Measurements from ENCODE around the gene SLC16A2. TPM values are rescaled to one million over a fixed set of nuclear protein-coding genes. Genes with fewer than 3 reads are reported as not detected.

Gene SLC16A2
- total RNA-seq, 1 experiment from 2014 or later: 55.2 TPM

DNA sequence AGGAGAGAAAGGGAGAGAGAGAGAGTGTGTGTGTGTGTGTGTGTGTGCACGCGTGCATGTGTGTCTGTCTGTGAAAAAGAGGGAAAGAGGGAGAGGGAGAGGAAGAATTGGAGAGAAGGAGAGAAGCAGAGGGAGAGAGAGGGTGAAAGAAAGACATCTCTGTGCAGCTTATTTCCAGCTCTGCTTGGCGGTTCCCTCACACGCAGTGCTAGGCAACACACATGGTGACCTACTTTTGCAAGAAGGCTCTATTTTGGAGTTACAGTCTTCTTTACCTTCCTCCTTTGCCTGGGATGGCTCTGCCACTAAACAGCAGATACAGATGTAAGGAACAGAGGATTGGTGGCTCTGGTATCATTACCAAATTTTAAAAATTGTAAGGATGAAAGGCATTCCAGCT is 40.1 kb downstream of the SLC16A2 start (continued):
- TF ChIP-seq, protein P1, sequence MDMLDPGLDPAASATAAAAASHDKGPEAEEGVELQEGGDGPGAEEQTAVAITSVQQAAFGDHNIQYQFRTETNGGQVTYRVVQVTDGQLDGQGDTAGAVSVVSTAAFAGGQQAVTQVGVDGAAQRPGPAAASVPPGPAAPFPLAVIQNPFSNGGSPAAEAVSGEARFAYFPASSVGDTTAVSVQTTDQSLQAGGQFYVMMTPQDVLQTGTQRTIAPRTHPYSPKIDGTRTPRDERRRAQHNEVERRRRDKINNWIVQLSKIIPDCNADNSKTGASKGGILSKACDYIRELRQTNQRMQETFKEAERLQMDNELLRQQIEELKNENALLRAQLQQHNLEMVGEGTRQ (CRISPR knock-in tag; IDR thresholded peaks at IDR 0.05): no peak

DNA sequence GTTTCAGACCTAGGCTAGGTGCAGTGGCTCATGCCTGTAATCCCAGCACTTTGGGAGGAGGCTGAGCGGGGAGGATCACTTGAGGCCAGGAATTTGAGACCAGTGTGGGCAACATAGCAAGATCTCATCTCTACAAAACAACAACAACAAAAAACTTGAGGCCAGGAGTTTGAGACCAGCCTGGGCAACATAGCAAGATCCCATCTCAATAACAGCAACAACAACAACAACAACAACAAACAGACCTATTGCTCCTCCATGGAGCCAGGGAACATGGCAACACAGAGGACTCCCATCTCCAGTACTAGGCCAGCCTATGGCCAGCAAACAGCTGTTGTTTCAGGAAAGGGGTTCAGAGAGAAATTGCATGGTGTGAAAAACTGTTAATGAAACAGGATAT is 43.4 kb downstream of the SLC16A2 start:
- ATAC-seq: no peak
- CTCF ChIA-PET: no interaction called here
- peaks cover under 1% of the 10 kb centered on the region; the same call in 1 of the 2 replicates for H3K36me3 Mint-ChIP-seq
- no peak overlapping the region for H3K27ac Mint-ChIP-seq
- no peaks in the 10 kb centered on the region for H3K27me3 Mint-ChIP-seq (ENCODE audit: low read depth)
- TF ChIP-seq ELF4 (CRISPR knock-in tag; IDR thresholded peaks at IDR 0.05; ENCODE audit: low read depth): no peak
- TF ChIP-seq, protein P2, sequence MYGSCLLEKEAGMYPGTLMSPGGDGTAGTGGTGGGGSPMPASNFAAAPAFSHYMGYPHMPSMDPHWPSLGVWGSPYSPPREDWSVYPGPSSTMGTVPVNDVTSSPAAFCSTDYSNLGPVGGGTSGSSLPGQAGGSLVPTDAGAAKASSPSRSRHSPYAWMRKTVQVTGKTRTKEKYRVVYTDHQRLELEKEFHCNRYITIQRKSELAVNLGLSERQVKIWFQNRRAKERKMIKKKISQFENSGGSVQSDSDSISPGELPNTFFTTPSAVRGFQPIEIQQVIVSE (CRISPR knock-in tag; IDR thresholded peaks at IDR 0.05; ENCODE audit: borderline replicate concordance): no peak
- TF ChIP-seq, protein P3, sequence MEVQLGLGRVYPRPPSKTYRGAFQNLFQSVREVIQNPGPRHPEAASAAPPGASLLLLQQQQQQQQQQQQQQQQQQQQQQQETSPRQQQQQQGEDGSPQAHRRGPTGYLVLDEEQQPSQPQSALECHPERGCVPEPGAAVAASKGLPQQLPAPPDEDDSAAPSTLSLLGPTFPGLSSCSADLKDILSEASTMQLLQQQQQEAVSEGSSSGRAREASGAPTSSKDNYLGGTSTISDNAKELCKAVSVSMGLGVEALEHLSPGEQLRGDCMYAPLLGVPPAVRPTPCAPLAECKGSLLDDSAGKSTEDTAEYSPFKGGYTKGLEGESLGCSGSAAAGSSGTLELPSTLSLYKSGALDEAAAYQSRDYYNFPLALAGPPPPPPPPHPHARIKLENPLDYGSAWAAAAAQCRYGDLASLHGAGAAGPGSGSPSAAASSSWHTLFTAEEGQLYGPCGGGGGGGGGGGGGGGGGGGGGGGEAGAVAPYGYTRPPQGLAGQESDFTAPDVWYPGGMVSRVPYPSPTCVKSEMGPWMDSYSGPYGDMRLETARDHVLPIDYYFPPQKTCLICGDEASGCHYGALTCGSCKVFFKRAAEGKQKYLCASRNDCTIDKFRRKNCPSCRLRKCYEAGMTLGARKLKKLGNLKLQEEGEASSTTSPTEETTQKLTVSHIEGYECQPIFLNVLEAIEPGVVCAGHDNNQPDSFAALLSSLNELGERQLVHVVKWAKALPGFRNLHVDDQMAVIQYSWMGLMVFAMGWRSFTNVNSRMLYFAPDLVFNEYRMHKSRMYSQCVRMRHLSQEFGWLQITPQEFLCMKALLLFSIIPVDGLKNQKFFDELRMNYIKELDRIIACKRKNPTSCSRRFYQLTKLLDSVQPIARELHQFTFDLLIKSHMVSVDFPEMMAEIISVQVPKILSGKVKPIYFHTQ (CRISPR knock-in tag; IDR thresholded peaks at IDR 0.05): no peak
- TF ChIP-seq, protein P4, sequence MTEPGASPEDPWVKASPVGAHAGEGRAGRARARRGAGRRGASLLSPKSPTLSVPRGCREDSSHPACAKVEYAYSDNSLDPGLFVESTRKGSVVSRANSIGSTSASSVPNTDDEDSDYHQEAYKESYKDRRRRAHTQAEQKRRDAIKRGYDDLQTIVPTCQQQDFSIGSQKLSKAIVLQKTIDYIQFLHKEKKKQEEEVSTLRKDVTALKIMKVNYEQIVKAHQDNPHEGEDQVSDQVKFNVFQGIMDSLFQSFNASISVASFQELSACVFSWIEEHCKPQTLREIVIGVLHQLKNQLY (CRISPR knock-in tag; IDR thresholded peaks at IDR 0.05): no peak
- TF ChIP-seq ZNF423 (CRISPR knock-in tag; IDR thresholded peaks at IDR 0.05): no peak
- TF ChIP-seq, protein P5, sequence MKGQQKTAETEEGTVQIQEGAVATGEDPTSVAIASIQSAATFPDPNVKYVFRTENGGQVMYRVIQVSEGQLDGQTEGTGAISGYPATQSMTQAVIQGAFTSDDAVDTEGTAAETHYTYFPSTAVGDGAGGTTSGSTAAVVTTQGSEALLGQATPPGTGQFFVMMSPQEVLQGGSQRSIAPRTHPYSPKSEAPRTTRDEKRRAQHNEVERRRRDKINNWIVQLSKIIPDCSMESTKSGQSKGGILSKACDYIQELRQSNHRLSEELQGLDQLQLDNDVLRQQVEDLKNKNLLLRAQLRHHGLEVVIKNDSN (CRISPR knock-in tag; IDR thresholded peaks at IDR 0.05): no peak
- no peak for TF ChIP-seq ZNF138 (CRISPR knock-in tag; conservative IDR thresholded peaks at IDR 0.05)
- TF ChIP-seq GABPB1 (CRISPR knock-in tag; IDR thresholded peaks at IDR 0.05): no peak
- no peak for TF ChIP-seq ESRRA (CRISPR knock-in tag; IDR thresholded peaks at IDR 0.05; ENCODE audit: borderline replicate concordance)
- TF ChIP-seq, protein P6, sequence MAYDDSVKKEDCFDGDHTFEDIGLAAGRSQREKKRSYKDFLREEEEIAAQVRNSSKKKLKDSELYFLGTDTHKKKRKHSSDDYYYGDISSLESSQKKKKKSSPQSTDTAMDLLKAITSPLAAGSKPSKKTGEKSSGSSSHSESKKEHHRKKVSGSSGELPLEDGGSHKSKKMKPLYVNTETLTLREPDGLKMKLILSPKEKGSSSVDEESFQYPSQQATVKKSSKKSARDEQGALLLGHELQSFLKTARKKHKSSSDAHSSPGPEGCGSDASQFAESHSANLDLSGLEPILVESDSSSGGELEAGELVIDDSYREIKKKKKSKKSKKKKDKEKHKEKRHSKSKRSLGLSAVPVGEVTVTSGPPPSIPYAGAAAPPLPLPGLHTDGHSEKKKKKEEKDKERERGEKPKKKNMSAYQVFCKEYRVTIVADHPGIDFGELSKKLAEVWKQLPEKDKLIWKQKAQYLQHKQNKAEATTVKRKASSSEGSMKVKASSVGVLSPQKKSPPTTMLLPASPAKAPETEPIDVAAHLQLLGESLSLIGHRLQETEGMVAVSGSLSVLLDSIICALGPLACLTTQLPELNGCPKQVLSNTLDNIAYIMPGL (CRISPR knock-in tag; IDR thresholded peaks at IDR 0.05): no peak
- TF ChIP-seq, protein P7, sequence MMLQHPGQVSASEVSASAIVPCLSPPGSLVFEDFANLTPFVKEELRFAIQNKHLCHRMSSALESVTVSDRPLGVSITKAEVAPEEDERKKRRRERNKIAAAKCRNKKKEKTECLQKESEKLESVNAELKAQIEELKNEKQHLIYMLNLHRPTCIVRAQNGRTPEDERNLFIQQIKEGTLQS (CRISPR knock-in tag; conservative IDR thresholded peaks at IDR 0.05): no peak
- no peak for TF ChIP-seq ZNF317 (CRISPR knock-in tag; IDR thresholded peaks at IDR 0.05; ENCODE audit: borderline replicate concordance, low read depth)
- no peak for TF ChIP-seq ZNF219 (CRISPR knock-in tag; IDR thresholded peaks at IDR 0.05; ENCODE audit: borderline replicate concordance)
- TF ChIP-seq RORB (CRISPR knock-in tag; IDR thresholded peaks at IDR 0.05): no peak
- TF ChIP-seq, protein P8, sequence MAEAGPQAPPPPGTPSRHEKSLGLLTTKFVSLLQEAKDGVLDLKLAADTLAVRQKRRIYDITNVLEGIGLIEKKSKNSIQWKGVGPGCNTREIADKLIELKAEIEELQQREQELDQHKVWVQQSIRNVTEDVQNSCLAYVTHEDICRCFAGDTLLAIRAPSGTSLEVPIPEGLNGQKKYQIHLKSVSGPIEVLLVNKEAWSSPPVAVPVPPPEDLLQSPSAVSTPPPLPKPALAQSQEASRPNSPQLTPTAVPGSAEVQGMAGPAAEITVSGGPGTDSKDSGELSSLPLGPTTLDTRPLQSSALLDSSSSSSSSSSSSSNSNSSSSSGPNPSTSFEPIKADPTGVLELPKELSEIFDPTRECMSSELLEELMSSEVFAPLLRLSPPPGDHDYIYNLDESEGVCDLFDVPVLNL (CRISPR knock-in tag; IDR thresholded peaks at IDR 0.05; ENCODE audit: borderline replicate concordance, low read depth): no peak
- no peak overlapping the region for H3K4me3 Mint-ChIP-seq
- peaks cover 4% of the 10 kb centered on the region for H3K9me3 Mint-ChIP-seq
- peaks cover 7% of the 10 kb centered on the region; the same call in 1 of the 2 replicates for H3K4me1 Mint-ChIP-seq
- DNase-seq (ENCODE audit: low spot score): no peak
- POLR2A ChIA-PET: no interaction called here
